ENCODE results near the gene PHEX.

DNA sequence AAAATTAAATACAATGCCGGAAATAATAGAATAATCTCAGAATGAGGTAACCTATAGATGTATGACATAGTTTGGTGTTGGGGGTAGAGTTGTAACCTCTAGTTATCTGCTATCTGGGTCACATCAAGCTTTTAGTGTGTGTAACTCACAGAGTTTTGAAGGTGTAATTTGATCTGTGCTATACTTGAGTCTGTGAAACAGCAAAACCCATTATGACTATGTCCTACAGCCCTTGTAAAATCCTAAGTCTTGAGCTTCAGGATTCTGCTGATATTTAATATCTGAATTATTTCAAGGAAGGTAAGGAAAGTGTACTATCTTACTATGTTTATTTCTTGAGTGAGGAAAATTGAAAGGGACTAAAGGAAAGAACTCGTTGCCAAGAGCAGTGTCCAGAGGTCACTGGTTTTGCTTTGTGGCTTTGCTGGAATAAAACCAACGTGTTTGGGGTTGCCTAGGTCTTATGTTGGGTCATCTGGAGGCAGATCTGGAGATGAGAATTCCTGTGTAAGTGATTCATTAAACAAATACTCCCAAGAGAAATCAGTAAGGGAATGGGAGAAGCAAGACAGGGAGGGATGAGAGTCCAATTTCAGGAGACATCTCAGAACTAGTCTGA is 132.8 kb downstream of the PHEX start:
- TF ChIP-seq CTCF (IDR thresholded peaks at IDR 0.05): no peak
- TF ChIP-seq POLR2A (IDR thresholded peaks at IDR 0.05): no peak
- no peak for TF ChIP-seq POLR2AphosphoS5 (IDR thresholded peaks at IDR 0.05)
- TF ChIP-seq EP300 (IDR thresholded peaks at IDR 0.05): no peak

Data from stomach (tissue), 4 donors.